Mucosa of descending colon (tissue), 3 donors: ENCODE results near the gene CEP170B. TPM values are rescaled to one million over a fixed set of nuclear protein-coding genes. Genes with fewer than 3 reads are reported as not detected.
"Not testable (repeated sequence)": the region's sequence is repeated elsewhere in the genome, so short reads cannot be mapped to it uniquely, and the experiment has no call there.

Experiments
- ATAC-seq: fragments of 200-7000 bp; cut with Tn5 transposase; one replicate; pipeline ENCODE4 v1.9.1; 2020; ENCODE audit warnings: mild to moderate bottlenecking, moderate library complexity
- DNase-seq, 3 donors: peaks; one replicate each; pipeline ENCODE4 v3.0.0-alpha.2; 2020
- H3K36me3 ChIP-seq: fragments of 200-600 bp; one replicate; pipeline ENCODE4 v1.8.0; 2021; ENCODE audit warnings: low read depth, mild to moderate bottlenecking
- H3K4me1 ChIP-seq: fragments of 200-600 bp; one replicate; pipeline ENCODE4 v1.8.0; 2021; ENCODE audit warnings: low read depth, mild to moderate bottlenecking
- H3K4me3 ChIP-seq: fragments of 200-600 bp; one replicate; pipeline ENCODE4 v1.8.0; 2021; ENCODE audit warnings: mild to moderate bottlenecking
- H3K9me3 ChIP-seq: fragments of 200-600 bp; one replicate; pipeline ENCODE4 v1.8.0; 2021; ENCODE audit warnings: mild to moderate bottlenecking
- CTCF ChIP-seq: fragments of 200-600 bp; IDR thresholded peaks from one replicate; pipeline ENCODE4 v1.8.0; 2022; ENCODE audit warnings: antibody characterized with exemption, mild to moderate bottlenecking
- intact Hi-C, 2 donors: fragments of 100-400 bp; cut with DNase I in 1 of 2; cut with micrococcal nuclease in 1 of 2; formaldehyde crosslinking; loops; one replicate each; pipeline versions ENCODE4 v1.11.0 to v1.11.1; 2022; cut with DNase I, micrococcal nuclease
- total RNA-seq, 3 donors: library from RNA; stranded (reverse); fragmentation: NEBNext Ultra II Directional in 2 of 3; extraction: Animal tissue kit (Norgen Biotek cat#: 25700) in 2 of 3; gene quantifications; one replicate each; pipeline versions ENCODE4 v1.2.1 to v1.2.4, GENCODE V29; 2021 to 2023
- donor health status: DM: no; HTN: no; CAD: no; lungs with moderate emphysema.
- donor health status: DM: no; HTN: no; CAD: no.
- donor health status: DM: no; HTN: yes; CAD: no.

CEP170B gene
- total RNA-seq, 3 donors from 2014 or later, result 66.8 to 89.9 (median 69.9) TPM

- H3K4me1 ChIP-seq, result peaks cover 5% of the 10 kb centered on the region
- ATAC-seq, result no peak
- TF ChIP-seq CTCF, result no peak
Measured at GRCh38 chr14:104845834-104846441, 19.1 kb upstream of the CEP170B start.

GRCh38 chr14:104852280-104852663 lies 12.8 kb upstream of the CEP170B start:
- Histone ChIP-seq H3K9me3 (no peaks in the 10 kb centered on the region), H3K36me3 (no peaks in the 10 kb centered on the region), H3K4me1 (no peaks in the 10 kb centered on the region), H3K4me3 (no peak overlapping the region)
- no peak for DNase-seq
- ATAC-seq, result no peak
- intact Hi-C loops, result no loop called here
- no peak for TF ChIP-seq CTCF

More at GRCh38 chr14:104845834-104846441, 19.1 kb upstream of the CEP170B start:
- DNase-seq, result no peak
- intact Hi-C loops, result no loop called here
- no peak overlapping the region for H3K4me3 ChIP-seq
- H3K9me3 ChIP-seq, result no peaks in the 10 kb centered on the region
- H3K36me3 ChIP-seq, result no peaks in the 10 kb centered on the region

GRCh38 chr14:104855532-104856090 lies 9.5 kb upstream of the CEP170B start:
- TF ChIP-seq CTCF, result no peak
- Histone ChIP-seq H3K9me3 (no peaks in the 10 kb centered on the region), H3K4me3 (no peak overlapping the region), H3K36me3 (no peaks in the 10 kb centered on the region), H3K4me1 (no peaks in the 10 kb centered on the region)
- intact Hi-C loops, result no loop called here
- DNase-seq (no peak), ATAC-seq (peak; percentile 41)

- Histone ChIP-seq H3K36me3 (no peaks in the 10 kb centered on the region), H3K4me3 (no peak overlapping the region), H3K9me3 (no peaks in the 10 kb centered on the region), H3K4me1 (no peaks in the 10 kb centered on the region)
- ATAC-seq (peak; percentile 79), DNase-seq (no peak)
- TF ChIP-seq CTCF, result no peak
- intact Hi-C loops, result no loop called here
Measured at GRCh38 chr14:104856157-104856868, 8.8 kb upstream of the CEP170B start.

- H3K4me3 ChIP-seq, result no peak overlapping the region
- intact Hi-C loops, result no loop called here
- TF ChIP-seq CTCF, result no peak
- peak; percentile 6 for ATAC-seq
- no peaks in the 10 kb centered on the region for H3K36me3 ChIP-seq
- DNase-seq, result no peak
- no peaks in the 10 kb centered on the region for H3K4me1 ChIP-seq
- no peaks in the 10 kb centered on the region for H3K9me3 ChIP-seq
Measured at GRCh38 chr14:104856869-104857860, 7.9 kb upstream of the CEP170B start.

- H3K4me1 ChIP-seq, ATAC-seq, H3K9me3 ChIP-seq, intact Hi-C loops, H3K36me3 ChIP-seq, DNase-seq, H3K4me3 ChIP-seq: not testable (repeated sequence)
Measured at GRCh38 chr14:104857931-104858330, 7.1 kb upstream of the CEP170B start.
